Smooth muscle cell (in vitro differentiated cells): ENCODE results near the gene PHF10. TPM values are rescaled to one million over a fixed set of nuclear protein-coding genes. Genes with fewer than 3 reads are reported as not detected.

Source experiments
- DNase-seq: peaks from one replicate; lab custom pipeline; 2025; ENCODE audit not compliant: unreplicated experiment; lab: John Stamatoyannopoulos, UW
- H2AFZ ChIP-seq: fragments of 200-600 bp; sonication (generic); 2 replicates; pipeline ENCODE4 v1.6.0; 2016; ENCODE audit warnings: antibody characterized with exemption, low read depth, mild to moderate bottlenecking
- H3F3A ChIP-seq: fragments of 200-600 bp; sonication (generic); 2 replicates; pipeline ENCODE4 v1.6.0; 2017; ENCODE audit warnings: antibody characterized with exemption, low read depth
- H3K27ac ChIP-seq: fragments of 200-600 bp; sonication (generic); 2 replicates; pipeline ENCODE4 v1.5.1; 2016; ENCODE audit warnings: low read depth, mild to moderate bottlenecking
- H3K27me3 ChIP-seq: fragments of 200-600 bp; sonication (generic); 2 replicates; pipeline ENCODE4 v1.6.1; 2016; ENCODE audit warnings: low read depth, mild to moderate bottlenecking
- H3K36me3 ChIP-seq: fragments of 200-600 bp; sonication (generic); 2 replicates; pipeline ENCODE4 v1.5.1; 2016; ENCODE audit warnings: low read depth
- H3K4me1 ChIP-seq: fragments of 200-600 bp; sonication (generic); 2 replicates; pipeline ENCODE4 v1.5.1; 2016; ENCODE audit warnings: low read depth
- H3K4me2 ChIP-seq: fragments of 200-600 bp; sonication (generic); 2 replicates; pipeline ENCODE4 v1.6.0; 2016; ENCODE audit warnings: mild to moderate bottlenecking
- H3K4me3 ChIP-seq: fragments of 200-600 bp; sonication (generic); 2 replicates; pipeline ENCODE4 v1.5.1; 2016; ENCODE audit warnings: mild to moderate bottlenecking
- H3K79me2 ChIP-seq: fragments of 200-600 bp; sonication (generic); 2 replicates; pipeline ENCODE4 v1.6.0; 2016; ENCODE audit warnings: low read depth, mild to moderate bottlenecking
- H3K9ac ChIP-seq: fragments of 200-600 bp; sonication (generic); 2 replicates; pipeline ENCODE4 v1.6.0; 2016; ENCODE audit warnings: low read depth
- H3K9me3 ChIP-seq: fragments of 200-600 bp; sonication (generic); replicated peaks from 2 replicates; pipeline ENCODE4 v1.5.1; 2016; ENCODE audit warnings: low read depth
- H4K20me1 ChIP-seq: fragments of 200-600 bp; sonication (generic); 2 replicates; pipeline ENCODE4 v1.6.0; 2016; ENCODE audit warnings: low read depth
- CTCF ChIP-seq: fragments of 200-600 bp; sonication (generic); IDR thresholded peaks from 2 replicates; pipeline ENCODE4 v1.5.1; 2017; ENCODE audit warnings: borderline replicate concordance, mild to moderate bottlenecking, antibody characterized with exemption; ENCODE audit not compliant: insufficient read depth, poor library complexity, severe bottlenecking
- WGBS: methylation state at CpG from one replicate; pipeline ENCODE4 v1.1.7; 2016; ENCODE audit warnings: low lambda C conversion rate; 5-methylcytosine and 5-hydroxymethylcytosine counted together
- polyA plus RNA-seq: library from polyadenylated mRNA; unstranded; fragments of >200 nt; fragmentation: Nextera tagmentation; extraction: Ambion mirVana; gene quantifications from 2 replicates; pipeline ENCODE4 v1.2.1, GENCODE V29; 2016
- total RNA-seq: library from RNA; depleted of rRNA; stranded (reverse); fragments of >200 nt; gene quantifications from 2 replicates; pipeline ENCODE4 v1.2.3, GENCODE V29; 2014

PHF10 gene
- total and polyA plus RNA-seq, 2 experiments from 2014 or later, result 22.0 to 41.9 TPM

- H3K27ac ChIP-seq, result peak within 1 kb of the TSS; percentile 96
- under 1% methylated on average over 84 of the region's 92 CpGs for WGBS
- no peaks in the 10 kb centered on the region for H3K9me3 ChIP-seq
- H3K79me2 ChIP-seq, result peaks cover 34% of the 10 kb centered on the region
- DNase-seq, result peak; percentile 85
- peaks cover 34% of the 10 kb centered on the region for H3K4me1 ChIP-seq
- H2AFZ ChIP-seq, result peak within 1 kb of the TSS; percentile 87
- peaks cover 17% of the 10 kb centered on the region for H4K20me1 ChIP-seq
- peaks cover 13% of the 10 kb centered on the region for H3F3A ChIP-seq
- peak within 1 kb of the TSS; percentile 97 for H3K9ac ChIP-seq
- H3K27me3 ChIP-seq, result no peaks in the 10 kb centered on the region
- H3K4me3 ChIP-seq, result peak within 1 kb of the TSS; percentile 84
- peak within 1 kb of the TSS; percentile 95 for H3K4me2 ChIP-seq
- no peak for TF ChIP-seq CTCF
- no peaks in the 10 kb centered on the region for H3K36me3 ChIP-seq
These were observed 22.1 kb downstream of the PHF10 start, which contains the start of the genes C6orf120 and WDR27 for GRCh38 chr6:169701954-169702839. Gene C6orf120, plus strand, starts transcription at chr6:169702126. Its CDS starts 334 bp downstream, at chr6:169702460. Gene WDR27, minus strand, starts transcription at chr6:169702029. Its CDS starts 13,024 bp downstream, at chr6:169689005.

GRCh38 chr6:169701311-169701953, 22.9 kb downstream of the PHF10 start:
- peak overlapping the region; percentile 97 for H3K9ac ChIP-seq
- H3K9me3 ChIP-seq, result no peaks in the 10 kb centered on the region
- no peak for TF ChIP-seq CTCF
- H3K36me3 ChIP-seq, result no peaks in the 10 kb centered on the region
- peak overlapping the region; percentile 84 for H3K4me3 ChIP-seq
- peaks cover 34% of the 10 kb centered on the region for H3K79me2 ChIP-seq
- H3K4me2 ChIP-seq, result peak overlapping the region; percentile 95
- H2AFZ ChIP-seq, result peak overlapping the region; percentile 87
- WGBS, result 1% methylated on average over 53 of the region's 54 CpGs
- peak overlapping the region; percentile 96 for H3K27ac ChIP-seq
- H4K20me1 ChIP-seq, result peaks cover 17% of the 10 kb centered on the region
- DNase-seq, result no peak
- no peaks in the 10 kb centered on the region for H3K27me3 ChIP-seq
- peaks cover 34% of the 10 kb centered on the region for H3K4me1 ChIP-seq
- H3F3A ChIP-seq, result peaks cover 13% of the 10 kb centered on the region

- no peak for DNase-seq
- Histone ChIP-seq H3K79me2 (peaks cover 38% of the 10 kb centered on the region), H3K36me3 (no peaks in the 10 kb centered on the region), H3K9ac (peak overlapping the region; percentile 97), H3K4me1 (peaks cover 34% of the 10 kb centered on the region), H3K4me3 (peak overlapping the region; percentile 84), H3K4me2 (peak overlapping the region; percentile 95), H2AFZ (no peak overlapping the region), H3F3A (peaks cover 13% of the 10 kb centered on the region), H4K20me1 (peaks cover 17% of the 10 kb centered on the region), H3K27ac (peak overlapping the region; percentile 96), H3K9me3 (no peaks in the 10 kb centered on the region), H3K27me3 (no peaks in the 10 kb centered on the region)
- WGBS, result 7% methylated on average over 5 of the region's 5 CpGs
- no peak for TF ChIP-seq CTCF
These were observed 24.0 kb downstream of the PHF10 start for GRCh38 chr6:169700296-169700695.
